ENCODE measurements around the gene ZER1.

The ZER1 gene

GRCh38 chr9:128689293-128689774, 82.4 kb downstream of the ZER1 start:
- peak in 1 of 2 experiments; percentile 68 for DNase-seq

GRCh38 chr9:128688501-128689292, 83.0 kb downstream of the ZER1 start, which contains the start of gene SET:
Gene SET (plus strand): TSS chr9:128689222. CDS start chr9:128689583, 361 bp downstream.
- DNase-seq = peak; percentile 78 to 93

DNA sequence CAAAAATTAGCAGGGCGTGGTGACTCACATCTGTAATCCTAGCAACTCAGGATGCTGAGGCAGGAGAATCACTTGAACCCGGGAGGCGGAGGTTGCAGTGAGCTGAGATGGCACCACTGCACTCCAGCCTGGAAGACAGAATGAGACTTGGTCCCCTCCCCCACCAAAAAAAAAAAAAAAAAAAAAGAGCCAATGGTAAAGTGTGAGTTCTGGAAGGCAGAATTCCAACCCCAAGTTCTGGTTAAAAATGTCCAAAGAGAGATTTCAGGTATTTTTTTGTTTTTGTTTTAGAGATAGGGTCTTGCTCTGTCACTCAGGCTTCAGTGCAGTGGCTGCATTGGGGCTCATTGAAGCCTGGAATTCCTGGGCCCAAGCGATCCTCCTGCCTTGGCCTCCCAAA, 84.3 kb downstream of the ZER1 start:
- DNase-seq = no peak

DNA sequence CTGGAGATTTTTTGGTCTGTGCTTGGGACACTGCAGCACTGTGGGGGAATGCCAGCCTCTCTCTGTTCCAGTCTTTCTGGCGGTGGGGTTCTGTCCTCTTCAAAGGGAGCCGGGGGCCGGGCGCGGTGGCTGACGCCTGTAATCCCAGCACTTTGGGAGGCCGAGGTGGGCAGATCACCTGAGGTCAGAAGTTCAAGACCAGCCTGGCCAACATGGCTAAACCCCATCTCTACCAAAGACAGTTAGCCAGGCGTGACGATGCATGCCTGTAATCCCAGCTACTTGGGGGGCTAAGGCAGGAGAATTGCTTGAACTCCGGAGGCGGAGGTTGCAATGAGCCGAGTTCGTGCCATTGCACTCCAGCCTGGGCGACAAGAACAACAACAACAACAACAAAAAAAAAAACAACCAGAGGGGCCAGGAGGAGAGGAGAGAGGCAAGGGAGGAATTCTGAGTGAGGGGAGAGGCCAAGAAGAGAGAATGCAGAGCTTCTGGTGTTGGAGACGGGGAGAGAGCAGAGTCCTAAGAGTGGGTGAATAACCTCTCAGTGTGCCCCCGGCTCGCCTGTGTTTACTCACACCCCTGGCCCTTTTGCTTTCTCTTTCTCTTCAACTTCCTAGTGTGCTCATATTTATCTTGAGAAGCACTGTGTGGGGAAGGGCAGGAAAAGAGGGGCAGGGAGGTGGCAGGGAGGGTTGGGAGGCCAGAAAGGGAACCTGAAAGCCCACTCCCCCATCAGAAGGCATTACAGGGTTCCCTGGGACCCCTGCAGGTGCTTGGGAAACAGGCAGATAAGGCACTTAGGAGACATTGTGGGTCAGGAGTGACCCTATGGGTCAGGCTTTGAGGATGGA, 85.9 kb downstream of the ZER1 start:
- DNase-seq = no peak

DNA sequence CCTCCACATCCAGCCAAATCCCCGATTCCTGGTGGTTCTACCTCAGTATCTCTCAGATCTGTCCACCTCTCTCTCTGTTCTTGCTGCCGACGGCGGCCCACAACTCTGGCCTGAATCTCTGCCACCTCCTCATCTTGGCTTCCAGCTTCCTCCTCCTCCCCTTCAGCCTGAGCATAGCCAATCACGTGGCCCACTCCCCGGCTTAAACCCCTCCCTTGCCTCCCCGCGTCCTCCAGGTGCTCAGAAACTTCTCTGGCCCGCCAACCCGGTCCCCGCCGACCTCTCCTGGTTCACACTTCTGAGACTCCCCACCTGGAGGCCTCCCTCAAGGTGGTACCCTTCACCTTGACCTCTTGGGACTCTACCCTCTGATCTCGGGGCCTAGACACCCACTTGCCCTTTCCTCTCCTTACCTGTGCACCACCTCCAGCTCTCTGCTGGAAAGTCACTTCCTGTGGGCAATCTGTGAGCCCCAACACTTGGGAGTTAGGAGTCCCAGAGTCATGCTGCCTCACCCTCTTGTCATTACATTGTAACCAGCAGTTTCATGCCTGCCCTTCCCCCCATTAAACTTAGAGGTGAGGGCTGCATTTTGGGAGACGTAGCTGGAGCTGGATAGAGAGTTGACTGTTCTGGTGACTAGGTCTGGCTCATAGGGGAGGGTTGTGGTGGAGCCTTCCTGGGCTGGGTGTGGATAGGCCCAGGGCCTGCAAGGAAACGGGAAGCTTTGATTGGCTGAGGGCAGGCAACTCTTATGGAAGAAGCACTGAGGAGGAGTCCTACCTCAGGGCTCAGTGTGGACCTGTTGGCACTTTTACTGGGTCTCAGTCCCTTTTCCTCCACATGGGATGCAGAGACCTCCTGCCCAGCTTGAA, 87.2 kb downstream of the ZER1 start:
- DNase-seq = no peak

GRCh38 chr9:128684065-128684324, 87.7 kb downstream of the ZER1 start:
- DNase-seq = no peak

GRCh38 chr9:128683340-128684064, 88.2 kb downstream of the ZER1 start:
- DNase-seq = no peak

All from SHP77 (cell line).